Measurements from ENCODE around the gene CDH18. TPM values are rescaled to one million over a fixed set of nuclear protein-coding genes. Genes with fewer than 3 reads are reported as not detected.

The CDH18 gene
- polyA plus RNA-seq, 12 donors: 7.3 to 13.4 (median 8.6) TPM; not detected in 2

DNA sequence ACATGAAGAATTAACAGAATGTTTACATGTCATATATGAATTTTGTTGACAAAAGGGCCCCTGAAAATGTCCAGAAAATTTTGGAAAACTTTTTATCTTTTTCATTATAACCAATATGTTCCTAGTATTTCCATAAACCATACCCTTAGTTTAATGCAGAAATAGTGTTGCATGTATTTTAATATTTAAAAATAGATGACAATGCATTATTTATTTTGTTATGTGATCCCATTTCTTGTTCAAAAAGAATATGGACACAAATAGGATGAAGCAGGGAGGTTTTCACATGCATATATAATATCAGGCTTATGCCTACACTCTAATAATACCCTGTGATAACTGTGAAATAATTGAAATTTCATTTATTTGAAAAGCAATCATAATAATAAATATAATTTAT, 500.5 kb downstream of the CDH18 start:
- no peak for DNase-seq

DNA sequence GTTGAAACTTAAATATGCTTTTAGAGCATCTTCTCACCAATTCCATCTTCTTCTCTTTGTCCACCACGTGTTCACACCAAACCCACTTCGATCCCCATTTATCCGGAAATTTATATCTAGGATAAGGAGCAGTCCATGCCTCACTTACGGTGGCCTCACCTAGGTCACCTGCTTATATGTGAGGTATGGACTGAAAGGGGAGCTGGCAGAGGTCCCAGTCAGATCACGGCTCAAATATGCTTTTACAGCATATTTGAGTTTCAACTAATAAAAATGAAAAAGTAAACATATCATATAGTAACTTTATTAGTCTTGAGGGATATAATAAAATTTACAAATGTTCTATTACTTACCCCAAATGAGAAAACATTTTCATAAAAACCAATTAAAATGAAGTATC, 508.4 kb downstream of the CDH18 start:
- DNase-seq: no peak

GRCh38 chr5:19462019-19462418, 526.0 kb downstream of the CDH18 start:
- no peak for DNase-seq

DNA sequence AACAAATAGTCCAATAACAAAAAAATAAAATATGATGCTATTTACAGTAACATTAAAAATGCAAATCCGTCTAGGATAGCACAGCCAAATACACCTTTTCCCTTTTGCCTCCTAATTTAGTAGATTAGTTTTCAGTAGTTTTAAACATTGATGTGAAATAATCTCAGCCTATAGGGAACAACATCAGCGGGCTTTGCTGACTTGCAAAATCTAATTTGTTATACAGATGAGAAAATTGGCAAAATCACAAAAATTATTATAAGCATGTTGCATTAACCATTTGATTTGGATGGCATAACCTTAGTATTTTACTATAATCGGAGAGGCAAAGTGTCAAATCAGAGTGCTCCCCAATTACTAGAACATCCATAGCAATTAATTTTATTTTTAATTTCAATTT, 563.5 kb downstream of the CDH18 start:
- no peak for DNase-seq
